ENCODE data around the gene ZBTB7C.

- no peak for TF ChIP-seq GABPA (IDR thresholded peaks at IDR 0.05 in 1 of 2, conservative IDR thresholded peaks at IDR 0.05 in 1 of 2)
- TF ChIP-seq RAD21 (IDR thresholded peaks at IDR 0.05), result no peak
- TF ChIP-seq, protein P1, sequence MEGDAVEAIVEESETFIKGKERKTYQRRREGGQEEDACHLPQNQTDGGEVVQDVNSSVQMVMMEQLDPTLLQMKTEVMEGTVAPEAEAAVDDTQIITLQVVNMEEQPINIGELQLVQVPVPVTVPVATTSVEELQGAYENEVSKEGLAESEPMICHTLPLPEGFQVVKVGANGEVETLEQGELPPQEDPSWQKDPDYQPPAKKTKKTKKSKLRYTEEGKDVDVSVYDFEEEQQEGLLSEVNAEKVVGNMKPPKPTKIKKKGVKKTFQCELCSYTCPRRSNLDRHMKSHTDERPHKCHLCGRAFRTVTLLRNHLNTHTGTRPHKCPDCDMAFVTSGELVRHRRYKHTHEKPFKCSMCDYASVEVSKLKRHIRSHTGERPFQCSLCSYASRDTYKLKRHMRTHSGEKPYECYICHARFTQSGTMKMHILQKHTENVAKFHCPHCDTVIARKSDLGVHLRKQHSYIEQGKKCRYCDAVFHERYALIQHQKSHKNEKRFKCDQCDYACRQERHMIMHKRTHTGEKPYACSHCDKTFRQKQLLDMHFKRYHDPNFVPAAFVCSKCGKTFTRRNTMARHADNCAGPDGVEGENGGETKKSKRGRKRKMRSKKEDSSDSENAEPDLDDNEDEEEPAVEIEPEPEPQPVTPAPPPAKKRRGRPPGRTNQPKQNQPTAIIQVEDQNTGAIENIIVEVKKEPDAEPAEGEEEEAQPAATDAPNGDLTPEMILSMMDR (IDR thresholded peaks at IDR 0.05; ENCODE audit: low read depth, low read length, missing input control), result no peak
- TF ChIP-seq FOXA1 (IDR thresholded peaks at IDR 0.05), result no peak
- TF ChIP-seq TAF1 (conservative IDR thresholded peaks at IDR 0.05), result no peak
- TF ChIP-seq, protein P2, sequence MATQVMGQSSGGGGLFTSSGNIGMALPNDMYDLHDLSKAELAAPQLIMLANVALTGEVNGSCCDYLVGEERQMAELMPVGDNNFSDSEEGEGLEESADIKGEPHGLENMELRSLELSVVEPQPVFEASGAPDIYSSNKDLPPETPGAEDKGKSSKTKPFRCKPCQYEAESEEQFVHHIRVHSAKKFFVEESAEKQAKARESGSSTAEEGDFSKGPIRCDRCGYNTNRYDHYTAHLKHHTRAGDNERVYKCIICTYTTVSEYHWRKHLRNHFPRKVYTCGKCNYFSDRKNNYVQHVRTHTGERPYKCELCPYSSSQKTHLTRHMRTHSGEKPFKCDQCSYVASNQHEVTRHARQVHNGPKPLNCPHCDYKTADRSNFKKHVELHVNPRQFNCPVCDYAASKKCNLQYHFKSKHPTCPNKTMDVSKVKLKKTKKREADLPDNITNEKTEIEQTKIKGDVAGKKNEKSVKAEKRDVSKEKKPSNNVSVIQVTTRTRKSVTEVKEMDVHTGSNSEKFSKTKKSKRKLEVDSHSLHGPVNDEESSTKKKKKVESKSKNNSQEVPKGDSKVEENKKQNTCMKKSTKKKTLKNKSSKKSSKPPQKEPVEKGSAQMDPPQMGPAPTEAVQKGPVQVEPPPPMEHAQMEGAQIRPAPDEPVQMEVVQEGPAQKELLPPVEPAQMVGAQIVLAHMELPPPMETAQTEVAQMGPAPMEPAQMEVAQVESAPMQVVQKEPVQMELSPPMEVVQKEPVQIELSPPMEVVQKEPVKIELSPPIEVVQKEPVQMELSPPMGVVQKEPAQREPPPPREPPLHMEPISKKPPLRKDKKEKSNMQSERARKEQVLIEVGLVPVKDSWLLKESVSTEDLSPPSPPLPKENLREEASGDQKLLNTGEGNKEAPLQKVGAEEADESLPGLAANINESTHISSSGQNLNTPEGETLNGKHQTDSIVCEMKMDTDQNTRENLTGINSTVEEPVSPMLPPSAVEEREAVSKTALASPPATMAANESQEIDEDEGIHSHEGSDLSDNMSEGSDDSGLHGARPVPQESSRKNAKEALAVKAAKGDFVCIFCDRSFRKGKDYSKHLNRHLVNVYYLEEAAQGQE (IDR thresholded peaks at IDR 0.05), result no peak
- TF ChIP-seq RXRA (IDR thresholded peaks at IDR 0.05), result no peak
- TF ChIP-seq, protein P3, sequence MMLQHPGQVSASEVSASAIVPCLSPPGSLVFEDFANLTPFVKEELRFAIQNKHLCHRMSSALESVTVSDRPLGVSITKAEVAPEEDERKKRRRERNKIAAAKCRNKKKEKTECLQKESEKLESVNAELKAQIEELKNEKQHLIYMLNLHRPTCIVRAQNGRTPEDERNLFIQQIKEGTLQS (IDR thresholded peaks at IDR 0.05), result no peak
Measured at GRCh38 chr18:48065601-48065995, 343.6 kb downstream of the ZBTB7C start.

Measured in liver (tissue), 3 donors.